Upper lobe of left lung (tissue), 6 donors: Measurements from ENCODE around the gene AP3M1. TPM values are rescaled to one million over a fixed set of nuclear protein-coding genes. Genes with fewer than 3 reads are reported as not detected.

Experiments
- ATAC-seq, 2 donors: fragments of 200-7000 bp; cut with Tn5 transposase; one replicate each; pipeline ENCODE4 v1.9.1; 2022; ENCODE audit warnings: mild to moderate bottlenecking in 2 of 2, moderate library complexity in 2 of 2; ENCODE audit not compliant: low FRiP score in 2 of 2
- DNase-seq, 2 donors: peaks; one replicate each; pipeline ENCODE4 v3.0.0-alpha.2; 2019 to 2020
- H3K27ac ChIP-seq, 4 donors: fragments of 200-600 bp; sonication (generic); one replicate each; pipeline ENCODE4 v1.5.1; 2016 to 2019
- H3K27me3 ChIP-seq, 4 donors: fragments of 200-600 bp; sonication (generic); one replicate each; pipeline ENCODE4 v1.5.1; 2017 to 2019
- H3K36me3 ChIP-seq, 4 donors: fragments of 200-600 bp; sonication (generic); one replicate each; pipeline ENCODE4 v1.5.1; 2016 to 2019
- H3K4me1 ChIP-seq, 4 donors: fragments of 200-600 bp; sonication (generic); one replicate each; pipeline ENCODE4 v1.5.1; 2018 to 2019
- H3K4me3 ChIP-seq, 4 donors: fragments of 200-600 bp; sonication (generic); one replicate each; pipeline ENCODE4 v1.5.1; 2017 to 2019; ENCODE audit warnings: mild to moderate bottlenecking in 2 of 4, moderate library complexity in 1 of 4
- H3K9me3 ChIP-seq, 4 donors: fragments of 200-600 bp; sonication (generic); one replicate each; pipeline ENCODE4 v1.5.1; 2018 to 2019
- CTCF ChIP-seq, 6 experiments: fragments of 450-650 bp in 4 of 6; fragments of 200-600 bp in 2 of 6; sonication (generic) in 2 of 6; IDR thresholded peaks; one replicate each; pipeline ENCODE4 v1.5.1; 2016 to 2019; ENCODE audit warnings: antibody characterized with exemption in 6 of 6
- EP300 ChIP-seq, 4 donors: sonication (generic); formaldehyde crosslinking; IDR thresholded peaks; one replicate each; pipeline ENCODE4 v1.5.1; 2017; ENCODE audit warnings: antibody characterized with exemption in 4 of 4, control low read depth in 2 of 4
- POLR2A ChIP-seq, 4 donors: fragments of 450-650 bp; IDR thresholded peaks; one replicate each; pipeline ENCODE4 v1.5.1; 2016 to 2017; ENCODE audit warnings: antibody characterized with exemption in 4 of 4, mild to moderate bottlenecking in 2 of 4
- POLR2AphosphoS5 ChIP-seq, 2 donors: sonication (generic); formaldehyde crosslinking; IDR thresholded peaks; one replicate each; pipeline ENCODE4 v1.5.1; 2017; ENCODE audit warnings: antibody characterized with exemption in 2 of 2
- WGBS, 2 donors: methylation state at CpG; one replicate each; pipeline ENCODE4 v1.1.5; 2017 to 2018; 5-methylcytosine and 5-hydroxymethylcytosine counted together
- total RNA-seq, 6 donors: library from RNA; depleted of rRNA in 4 of 6; stranded (reverse); fragments of >200 nt in 4 of 6; gene quantifications; one replicate each; pipeline versions ENCODE4 v1.1.0 to v1.2.1, GENCODE V29; 2016 to 2021
- donor health status: DM: no; HTN: no; CAD: no; lungs with moderate emphysema.
- donor health status: DM: no; HTN: yes; CAD: no; lungs with severe emphysema.

AP3M1 gene
- total RNA-seq, 6 donors from 2014 or later, result 11.4 to 36.1 (median 25.3) TPM

DNA sequence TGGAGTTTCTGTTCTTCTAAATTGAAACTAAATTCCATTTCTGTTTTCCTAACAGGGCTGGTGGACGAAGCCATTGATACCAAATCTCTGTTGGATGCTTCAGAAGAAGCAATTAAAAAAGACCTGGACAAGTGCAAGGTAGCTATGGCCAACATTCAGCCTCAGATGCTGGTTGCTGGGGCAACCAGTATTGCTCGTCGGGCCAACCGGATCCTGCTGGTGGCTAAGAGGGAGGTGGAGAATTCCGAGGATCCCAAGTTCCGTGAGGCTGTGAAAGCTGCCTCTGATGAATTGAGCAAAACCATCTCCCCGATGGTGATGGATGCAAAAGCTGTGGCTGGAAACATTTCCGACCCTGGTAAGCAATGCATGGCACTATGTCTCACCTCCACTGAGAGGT is 45.6 kb downstream of the AP3M1 start:
- peaks cover 28 to 99% (median 82%) of the 10 kb centered on the region in 4 donors for H3K36me3 ChIP-seq
- no peak overlapping the region for H3K27ac ChIP-seq
- no peaks in the 10 kb centered on the region for H3K9me3 ChIP-seq
- 84 to 93% methylated on average over 8 of the region's 8 CpGs for WGBS, 2 donors
- TF ChIP-seq POLR2A (IDR thresholded peaks at IDR 0.05), result no peak
- no peak for TF ChIP-seq EP300 (IDR thresholded peaks at IDR 0.05)
- no peak for TF ChIP-seq CTCF (IDR thresholded peaks at IDR 0.05)
- TF ChIP-seq POLR2AphosphoS5 (IDR thresholded peaks at IDR 0.05), result no peak
- H3K27me3 ChIP-seq, result no peaks in the 10 kb centered on the region
- no peaks in the 10 kb centered on the region for H3K4me1 ChIP-seq
- ATAC-seq (no peak), DNase-seq (no peak)
- H3K4me3 ChIP-seq, result no peak overlapping the region

DNA sequence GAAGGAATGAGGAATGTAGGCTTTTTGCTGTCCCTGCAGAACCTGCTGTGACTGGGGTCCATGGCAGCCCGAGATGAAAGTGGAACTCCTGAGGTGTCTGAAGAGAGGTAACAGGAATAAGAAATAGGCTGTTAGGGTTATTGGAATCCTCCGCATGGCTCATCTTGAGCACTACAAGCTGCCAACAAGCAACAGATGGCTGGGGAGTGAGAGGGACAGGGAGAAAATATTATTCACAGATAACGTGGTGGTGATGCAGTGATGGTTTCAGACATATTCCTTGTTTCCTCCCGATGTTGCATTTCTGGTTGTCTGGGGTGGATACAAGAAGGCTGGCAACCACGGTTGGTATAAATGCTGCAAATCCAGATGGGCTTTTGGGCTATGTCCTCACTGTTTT is 46.1 kb downstream of the AP3M1 start:
- no peak for TF ChIP-seq EP300 (IDR thresholded peaks at IDR 0.05)
- TF ChIP-seq POLR2A (IDR thresholded peaks at IDR 0.05), result no peak
- no peak for TF ChIP-seq POLR2AphosphoS5 (IDR thresholded peaks at IDR 0.05)
- TF ChIP-seq CTCF (IDR thresholded peaks at IDR 0.05), result no peak
- DNase-seq (no peak), ATAC-seq (no peak)
- Histone ChIP-seq H3K27me3 (no peaks in the 10 kb centered on the region), H3K27ac (no peak overlapping the region), H3K4me1 (no peaks in the 10 kb centered on the region), H3K4me3 (no peak overlapping the region), H3K36me3 (peaks cover 24 to 99% (median 83%) of the 10 kb centered on the region in 4 donors), H3K9me3 (no peaks in the 10 kb centered on the region)
- WGBS, 2 donors, result 92 to 93% methylated on average over 5 of the region's 5 CpGs

DNA sequence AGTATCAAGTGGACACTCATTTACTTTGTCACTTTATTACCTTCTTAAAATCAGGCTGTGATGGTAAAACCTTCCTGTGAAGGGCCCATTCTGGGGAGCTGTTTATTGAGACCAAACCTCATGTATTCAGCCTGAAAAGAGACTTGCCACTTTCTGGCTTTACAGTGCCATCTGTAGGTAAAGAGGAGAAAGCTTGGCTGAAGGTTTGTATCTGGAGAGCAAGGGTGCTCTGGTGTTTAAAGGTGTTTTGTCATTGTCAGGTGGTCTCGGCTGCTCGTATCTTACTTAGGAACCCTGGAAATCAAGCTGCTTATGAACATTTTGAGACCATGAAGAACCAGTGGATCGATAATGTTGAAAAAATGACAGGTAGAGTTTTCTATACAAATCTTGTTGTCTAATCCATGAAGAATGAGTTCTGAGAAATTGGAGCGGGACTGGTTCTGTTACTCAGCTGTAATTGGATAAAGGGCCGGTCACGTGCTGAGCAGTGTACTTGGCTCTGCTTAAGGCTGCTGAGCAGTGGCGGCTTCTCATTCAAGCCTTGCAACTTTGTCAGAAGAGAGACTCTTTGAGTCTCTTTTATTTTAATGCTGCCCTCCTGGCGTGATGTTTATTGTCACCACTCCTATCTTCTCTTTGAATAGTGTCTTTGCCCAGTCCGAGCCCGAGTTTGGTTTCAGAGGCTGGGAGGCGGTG is 46.9 kb downstream of the AP3M1 start:
- peaks cover 27 to 99% (median 83%) of the 10 kb centered on the region in 4 donors for H3K36me3 ChIP-seq

DNA sequence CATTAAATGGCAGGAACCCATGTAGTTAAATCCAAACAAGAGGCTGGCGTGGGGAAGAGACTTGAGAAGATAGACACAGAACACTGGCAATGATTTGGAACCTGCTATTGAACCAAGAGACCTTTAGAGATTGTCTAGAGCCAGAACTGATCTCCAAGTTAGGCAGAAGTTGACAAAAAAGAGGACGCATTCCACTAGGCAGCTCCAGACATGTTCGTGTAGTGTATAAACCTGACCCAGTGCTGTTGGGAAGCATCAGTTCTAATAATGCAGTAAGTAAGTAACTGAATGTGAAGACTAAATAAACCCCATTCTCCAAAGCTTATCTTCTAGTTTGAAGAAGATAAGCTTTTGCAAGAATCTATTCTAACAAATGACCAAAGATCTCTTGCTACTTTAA is 50.8 kb downstream of the AP3M1 start:
- H3K9me3 ChIP-seq, result no peaks in the 10 kb centered on the region
- no peaks in the 10 kb centered on the region for H3K27me3 ChIP-seq
- no peak overlapping the region for H3K4me3 ChIP-seq
- no peak for ATAC-seq
- H3K4me1 ChIP-seq, result no peaks in the 10 kb centered on the region
- 89 to 90% methylated on average over 3 of the region's 3 CpGs for WGBS, 2 donors
- TF ChIP-seq EP300 (IDR thresholded peaks at IDR 0.05) (no peak), POLR2AphosphoS5 (IDR thresholded peaks at IDR 0.05) (no peak), POLR2A (IDR thresholded peaks at IDR 0.05) (no peak), CTCF (IDR thresholded peaks at IDR 0.05) (no peak)
- no peak for DNase-seq
- peaks cover 22 to 99% (median 86%) of the 10 kb centered on the region in 4 donors for H3K36me3 ChIP-seq
- H3K27ac ChIP-seq, result no peak overlapping the region

More for the DNA sequence above, 46.9 kb downstream of the AP3M1 start:
- DNase-seq (no peak), ATAC-seq (no peak)
- Histone ChIP-seq H3K4me1 (no peaks in the 10 kb centered on the region), H3K9me3 (no peaks in the 10 kb centered on the region), H3K4me3 (no peak overlapping the region), H3K27me3 (no peaks in the 10 kb centered on the region), H3K27ac (no peak overlapping the region)
- TF ChIP-seq POLR2AphosphoS5 (IDR thresholded peaks at IDR 0.05) (no peak), EP300 (IDR thresholded peaks at IDR 0.05) (no peak), POLR2A (IDR thresholded peaks at IDR 0.05) (no peak), CTCF (IDR thresholded peaks at IDR 0.05) (peak in 1 of 6 experiments; percentile 11)
- WGBS, 2 donors, result 85 to 89% methylated on average over 11 of the region's 11 CpGs

DNA sequence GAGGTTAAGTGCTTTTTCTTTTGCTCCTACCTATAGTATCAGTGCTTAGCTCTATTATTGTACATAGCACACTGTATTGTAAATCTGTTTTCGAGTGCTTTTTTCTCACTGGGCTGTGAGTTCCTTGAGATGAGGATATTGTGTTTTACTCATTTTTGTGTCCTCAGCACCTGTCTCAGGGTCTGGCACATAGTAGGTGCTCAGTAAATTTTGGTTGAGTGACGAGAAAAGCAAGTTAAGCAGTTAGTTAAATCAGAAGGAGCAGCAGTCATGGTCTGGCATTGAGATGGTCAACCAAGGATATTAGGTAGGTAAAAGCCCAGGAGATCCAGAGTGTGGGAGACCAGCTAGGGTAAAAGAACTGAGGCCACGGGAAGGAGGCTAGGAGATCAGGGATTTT is 51.2 kb downstream of the AP3M1 start:
- ATAC-seq (no peak), DNase-seq (no peak)
- 93 to 96% methylated on average over 3 of the region's 3 CpGs for WGBS, 2 donors
- Histone ChIP-seq H3K27me3 (no peaks in the 10 kb centered on the region), H3K36me3 (peaks cover 18 to 99% (median 87%) of the 10 kb centered on the region in 4 donors), H3K4me3 (no peak overlapping the region), H3K4me1 (no peaks in the 10 kb centered on the region), H3K9me3 (no peaks in the 10 kb centered on the region), H3K27ac (no peak overlapping the region)
- TF ChIP-seq POLR2AphosphoS5 (IDR thresholded peaks at IDR 0.05) (no peak), POLR2A (IDR thresholded peaks at IDR 0.05) (no peak), CTCF (IDR thresholded peaks at IDR 0.05) (no peak), EP300 (IDR thresholded peaks at IDR 0.05) (no peak)
